Right ventricle myocardium inferior (tissue), 1 donor: Measurements from ENCODE around the gene ZNF425. TPM values are rescaled to one million over a fixed set of nuclear protein-coding genes. Genes with fewer than 3 reads are reported as not detected.
"Not testable (repeated sequence)": the region's sequence is repeated elsewhere in the genome, so short reads cannot be mapped to it uniquely, and the experiment has no call there.

ENCODE experiments used
- ATAC-seq: fragments of 200-7000 bp; cut with Tn5 transposase; one replicate; pipeline ENCODE4 v1.9.1; 2020; ENCODE audit warnings: mild to moderate bottlenecking, moderate library complexity
- DNase-seq: peaks from one replicate; pipeline ENCODE4 v3.0.0; 2021; ENCODE audit errors: missing footprints
- intact Hi-C: fragments of 100-400 bp; cut with DNase I; formaldehyde crosslinking; loops from one replicate; pipeline ENCODE4 v1.11.0; 2022
- total RNA-seq: library from RNA; stranded (reverse); fragmentation: NEBNext Ultra II Directional; extraction: Animal tissue kit (Norgen Biotek cat#: 25700); gene quantifications from one replicate; pipeline ENCODE4 v1.2.1, GENCODE V29; 2021
- donor health status: DM: no; HTN: yes; CAD: no; lungs with severe emphysema.

The ZNF425 gene
- total RNA-seq, 1 donor from 2014 or later = 0.60 TPM

GRCh38 chr7:149085866-149086265 lies 40.3 kb downstream of the ZNF425 start:
- no peak for ATAC-seq

GRCh38 chr7:149084407-149084806 lies 41.7 kb downstream of the ZNF425 start:
- intact Hi-C loops = no loop called here
- no peak for DNase-seq
- no peak for ATAC-seq

More at GRCh38 chr7:149085866-149086265, 40.3 kb downstream of the ZNF425 start:
- DNase-seq = no peak
- intact Hi-C loops = no loop called here

- DNase-seq (no peak), ATAC-seq (no peak)
- intact Hi-C loops = no loop called here
Measured at GRCh38 chr7:149081914-149082313, 44.2 kb downstream of the ZNF425 start.

- intact Hi-C loops = no loop called here
- no peak for DNase-seq
- ATAC-seq = no peak
Measured at GRCh38 chr7:149077594-149077993, 48.5 kb downstream of the ZNF425 start.

GRCh38 chr7:149075286-149075685 lies 50.8 kb downstream of the ZNF425 start:
- DNase-seq (no peak), ATAC-seq (no peak)
- intact Hi-C loops = no loop called here

- ATAC-seq (no peak), DNase-seq (no peak)
- intact Hi-C loops = no loop called here
Measured at GRCh38 chr7:149074116-149074885, 51.8 kb downstream of the ZNF425 start.

GRCh38 chr7:149072438-149072775 lies 53.7 kb downstream of the ZNF425 start:
- DNase-seq (no peak), ATAC-seq (no peak)
- intact Hi-C loops = no loop called here

GRCh38 chr7:149071641-149072437 lies 54.3 kb downstream of the ZNF425 start:
- intact Hi-C loops = no loop called here
- no peak for ATAC-seq
- no peak for DNase-seq

- no peak for DNase-seq
- intact Hi-C loops = no loop called here
- no peak for ATAC-seq
Measured at GRCh38 chr7:149071182-149071635, 54.9 kb downstream of the ZNF425 start.

GRCh38 chr7:149070372-149071125 lies 55.6 kb downstream of the ZNF425 start:
- intact Hi-C loops = no loop called here
- no peak for ATAC-seq
- DNase-seq = no peak

- intact Hi-C loops = no loop called here
- ATAC-seq = no peak
- no peak for DNase-seq
Measured at GRCh38 chr7:149067869-149068268, 58.3 kb downstream of the ZNF425 start.

GRCh38 chr7:149063476-149063875 lies 62.6 kb downstream of the ZNF425 start:
- intact Hi-C loops = no loop called here
- no peak for DNase-seq
- ATAC-seq = no peak

GRCh38 chr7:149062217-149062899 lies 63.8 kb downstream of the ZNF425 start:
- ATAC-seq, DNase-seq, intact Hi-C loops: not testable (repeated sequence)

- no peak for DNase-seq
- intact Hi-C loops = no loop called here
Measured at GRCh38 chr7:149060156-149060555, 66.0 kb downstream of the ZNF425 start.

GRCh38 chr7:149053885-149054284 lies 72.2 kb downstream of the ZNF425 start:
- intact Hi-C loops = no loop called here

More at GRCh38 chr7:149060156-149060555, 66.0 kb downstream of the ZNF425 start:
- no peak for ATAC-seq

GRCh38 chr7:149053384-149053783 lies 72.7 kb downstream of the ZNF425 start:
- ATAC-seq (no peak), DNase-seq (no peak)
- intact Hi-C loops = no loop called here

More at GRCh38 chr7:149053885-149054284, 72.2 kb downstream of the ZNF425 start:
- no peak for ATAC-seq
- DNase-seq = no peak
